A673 (cell line): ENCODE results near the gene PPHLN1. TPM values are rescaled to one million over a fixed set of nuclear protein-coding genes. Genes with fewer than 3 reads are reported as not detected.

Experiments
- BruUV-seq: library from RNA; stranded (reverse); fragments of 400-500 nt; replicated peaks from 2 replicates; lab custom pipeline; 2021; lab: Mats Ljungman, UMichigan
- CTCF ChIA-PET: fragments of 300-600 bp; sonication (Branson Sonifier 250); formaldehyde crosslinking; loops from one replicate; lab custom pipeline; 2022; ENCODE audit warnings: antibody characterized with exemption; lab: Charles Lee
- POLR2A ChIA-PET: fragments of 300-600 bp; sonication (Branson Sonifier 250); formaldehyde crosslinking; loops from one replicate; lab custom pipeline; 2022; ENCODE audit warnings: antibody characterized with exemption; ENCODE audit not compliant: low non-redundant PET; lab: Charles Lee
- DNase-seq: peaks from one replicate; pipeline ENCODE4 v3.0.0-alpha.2; 2015; ENCODE audit warnings: low spot score
- H3K27ac ChIP-seq: fragments of 200-600 bp; sonication (generic); 2 replicates; pipeline ENCODE4 v1.5.1; 2016; ENCODE audit warnings: mixed run types, low read depth, mild to moderate bottlenecking, mixed read lengths, antibody characterized with exemption, low read length; ENCODE audit not compliant: poor library complexity, severe bottlenecking
- H3K27me3 ChIP-seq: fragments of 200-600 bp; sonication (generic); replicated peaks from 2 replicates; pipeline ENCODE4 v1.6.1; 2017; ENCODE audit warnings: mixed run types, low read depth, mild to moderate bottlenecking, mixed read lengths, antibody characterized with exemption, low read length; ENCODE audit not compliant: insufficient read depth, poor library complexity
- H3K36me3 ChIP-seq: fragments of 200-600 bp; sonication (generic); 2 replicates; pipeline ENCODE4 v1.6.1; 2016; ENCODE audit warnings: mixed run types, mild to moderate bottlenecking, mixed read lengths, antibody characterized with exemption, low read length; ENCODE audit not compliant: insufficient read depth, poor library complexity, severe bottlenecking
- H3K4me1 ChIP-seq: fragments of 200-600 bp; sonication (generic); 2 replicates; pipeline ENCODE4 v1.6.1; 2017; ENCODE audit warnings: mixed run types, mild to moderate bottlenecking, mixed read lengths, antibody characterized with exemption, low read length; ENCODE audit not compliant: insufficient read depth, poor library complexity, severe bottlenecking
- H3K4me3 ChIP-seq: fragments of 200-600 bp; sonication (generic); 2 replicates; pipeline ENCODE4 v1.5.1; 2016; ENCODE audit warnings: low read depth, mixed run types, mild to moderate bottlenecking, mixed read lengths, low read length; ENCODE audit not compliant: poor library complexity, severe bottlenecking
- H3K9me3 ChIP-seq: fragments of 200-600 bp; sonication (generic); 2 replicates; pipeline ENCODE4 v1.6.1; 2016; ENCODE audit warnings: mixed run types, low read depth, mild to moderate bottlenecking, mixed read lengths, antibody characterized with exemption, low read length; ENCODE audit not compliant: poor library complexity, severe bottlenecking
- EZH2 ChIP-seq: fragments of 200-600 bp; sonication (generic); IDR thresholded peaks from 2 replicates; pipeline ENCODE4 v1.6.1; 2017; ENCODE audit warnings: borderline replicate concordance, low read depth, mild to moderate bottlenecking, mixed read lengths, antibody characterized with exemption, low read length; ENCODE audit not compliant: poor library complexity, severe bottlenecking
- intact Hi-C: fragments of 100-400 bp; cut with micrococcal nuclease; formaldehyde crosslinking; loops from one replicate; pipeline ENCODE4 v1.10.0; 2022; ENCODE audit not compliant: unreplicated experiment
- total RNA-seq: library from RNA; stranded (reverse); gene quantifications from 2 replicates; pipeline ENCODE4 v1.2.3, GENCODE V29; 2021
- TF ChIP-seq, protein P1 (sequence below): fragments of 300-800, 200-600 bp; sonication (generic); conservative IDR thresholded peaks from 2 replicates; pipeline ENCODE4 v1.5.1; 2017; ENCODE audit warnings: low read depth, mild to moderate bottlenecking, antibody characterized with exemption, low read length, moderate library complexity, mixed read lengths

Gene PPHLN1
- total RNA-seq, 1 experiment from 2014 or later = 90.1 TPM

DNA sequence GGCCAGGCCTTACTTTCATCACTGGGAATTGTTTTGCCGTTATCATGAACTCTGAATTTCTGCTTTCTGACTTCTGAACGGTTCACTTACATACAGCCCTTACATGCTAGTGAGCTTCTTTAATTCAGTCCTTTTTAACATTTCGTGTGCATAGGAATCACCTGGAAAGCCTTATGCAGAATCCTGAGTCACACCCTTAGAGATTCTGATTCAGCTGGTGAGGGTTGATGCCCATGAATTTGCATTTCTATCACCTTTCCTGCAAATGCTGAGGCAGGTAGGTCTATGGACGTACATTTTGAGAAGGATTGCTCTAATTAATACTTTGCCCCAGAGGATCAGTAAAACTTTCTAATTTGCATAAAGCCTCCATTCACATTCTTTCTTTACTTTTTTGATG is 44.0 kb downstream of the PPHLN1 start:
- CTCF ChIA-PET = no interaction called here
- Histone ChIP-seq H3K36me3 (peaks cover 2% of the 10 kb centered on the region), H3K4me1 (peaks cover 3% of the 10 kb centered on the region), H3K4me3 (no peak overlapping the region), H3K27me3 (no peaks in the 10 kb centered on the region), H3K9me3 (peaks cover 6% of the 10 kb centered on the region), H3K27ac (no peak overlapping the region)
- POLR2A ChIA-PET = no interaction called here
- no TSS peak for BruUV-seq
- TF ChIP-seq, protein P1, sequence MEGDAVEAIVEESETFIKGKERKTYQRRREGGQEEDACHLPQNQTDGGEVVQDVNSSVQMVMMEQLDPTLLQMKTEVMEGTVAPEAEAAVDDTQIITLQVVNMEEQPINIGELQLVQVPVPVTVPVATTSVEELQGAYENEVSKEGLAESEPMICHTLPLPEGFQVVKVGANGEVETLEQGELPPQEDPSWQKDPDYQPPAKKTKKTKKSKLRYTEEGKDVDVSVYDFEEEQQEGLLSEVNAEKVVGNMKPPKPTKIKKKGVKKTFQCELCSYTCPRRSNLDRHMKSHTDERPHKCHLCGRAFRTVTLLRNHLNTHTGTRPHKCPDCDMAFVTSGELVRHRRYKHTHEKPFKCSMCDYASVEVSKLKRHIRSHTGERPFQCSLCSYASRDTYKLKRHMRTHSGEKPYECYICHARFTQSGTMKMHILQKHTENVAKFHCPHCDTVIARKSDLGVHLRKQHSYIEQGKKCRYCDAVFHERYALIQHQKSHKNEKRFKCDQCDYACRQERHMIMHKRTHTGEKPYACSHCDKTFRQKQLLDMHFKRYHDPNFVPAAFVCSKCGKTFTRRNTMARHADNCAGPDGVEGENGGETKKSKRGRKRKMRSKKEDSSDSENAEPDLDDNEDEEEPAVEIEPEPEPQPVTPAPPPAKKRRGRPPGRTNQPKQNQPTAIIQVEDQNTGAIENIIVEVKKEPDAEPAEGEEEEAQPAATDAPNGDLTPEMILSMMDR = no peak
- TF ChIP-seq EZH2 = no peak
- no peak for DNase-seq
- intact Hi-C loops = loop anchor here (5.0 kb wide), 2 partner anchors 348 to 1093 kb away; no protein-coding TSS in a partner anchor

DNA sequence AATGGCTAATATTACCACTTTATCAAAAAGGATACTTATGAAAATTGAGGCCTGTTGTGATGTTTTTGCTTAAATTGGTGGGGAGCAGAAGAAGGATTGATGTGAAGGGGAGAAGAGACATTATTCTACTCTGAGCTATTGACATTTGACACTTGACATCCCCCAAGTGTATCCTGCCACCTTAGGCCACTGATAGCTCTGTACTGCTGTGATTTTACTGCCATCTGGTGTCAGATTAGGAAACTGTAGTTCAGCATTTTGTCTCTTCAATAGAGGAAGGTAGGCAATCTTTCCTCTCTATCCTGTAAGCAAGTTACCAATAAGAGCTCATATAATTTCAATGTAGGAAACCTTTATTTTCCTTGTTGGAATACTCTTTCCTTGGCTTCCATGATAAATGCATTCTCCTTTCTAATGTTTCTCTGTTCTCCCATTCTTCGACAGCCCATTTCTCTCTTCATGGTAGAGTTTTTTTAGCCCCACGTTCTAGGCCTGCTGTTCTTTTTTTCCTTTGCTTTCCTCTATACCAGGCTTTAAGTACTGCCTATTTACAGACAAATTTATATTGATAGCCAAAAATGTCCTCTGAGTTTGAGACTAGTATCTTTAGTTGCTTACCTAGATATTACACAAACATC is 46.3 kb downstream of the PPHLN1 start:
- H3K4me3 ChIP-seq = no peak overlapping the region
- H3K36me3 ChIP-seq = peaks cover 11% of the 10 kb centered on the region
- TF ChIP-seq, protein P1 = peak; percentile 82
- TF ChIP-seq EZH2 = no peak
- no peak overlapping the region for H3K27ac ChIP-seq
- no peaks in the 10 kb centered on the region for H3K4me1 ChIP-seq
- BruUV-seq = no TSS peak
- H3K27me3 ChIP-seq = no peaks in the 10 kb centered on the region
- intact Hi-C loops = loop anchor here (5.0 kb wide), 2 partner anchors 350 to 1095 kb away; no protein-coding TSS in a partner anchor
- H3K9me3 ChIP-seq = peaks cover 6% of the 10 kb centered on the region
- peak; percentile 70 for DNase-seq
- POLR2A ChIA-PET = no interaction called here
- CTCF ChIA-PET = interaction anchor here (0.7 kb wide), 1 partner anchor 237 kb away, joined by 3 read pairs; no protein-coding TSS in a partner anchor

DNA sequence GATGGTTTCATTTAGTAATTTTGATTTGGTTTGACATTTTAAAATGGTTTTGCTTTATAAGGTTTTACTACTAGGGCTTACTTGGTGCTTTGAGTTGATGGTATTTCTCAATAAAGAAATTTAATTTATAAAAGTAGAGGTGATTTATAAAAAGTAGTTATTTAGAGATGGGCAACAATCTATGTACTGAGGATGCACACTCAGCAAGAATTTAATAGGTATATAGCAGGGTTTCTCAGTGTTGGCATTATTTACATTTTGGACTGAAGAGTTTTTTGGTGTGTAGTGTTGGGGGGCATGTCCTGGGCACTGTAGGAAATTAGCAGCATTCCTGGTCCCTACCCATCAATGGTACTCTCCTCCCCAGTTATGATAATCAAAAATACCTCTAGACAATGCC is 47.7 kb downstream of the PPHLN1 start:
- ChIA-PET CTCF (no interaction called here), POLR2A (no interaction called here)
- peaks cover 6% of the 10 kb centered on the region for H3K9me3 ChIP-seq
- H3K36me3 ChIP-seq = peaks cover 11% of the 10 kb centered on the region
- H3K4me3 ChIP-seq = no peak overlapping the region
- TF ChIP-seq, protein P1 = no peak
- no peak for TF ChIP-seq EZH2
- no peaks in the 10 kb centered on the region for H3K27me3 ChIP-seq
- no peak for DNase-seq
- no peak overlapping the region for H3K27ac ChIP-seq
- intact Hi-C loops = loop anchor here (2.0 to 5.0 kb wide), 3 partner anchors 245 to 1096 kb away; no protein-coding TSS in a partner anchor
- no peaks in the 10 kb centered on the region for H3K4me1 ChIP-seq
- BruUV-seq = no TSS peak
